PC-9 (cell line): ENCODE results near the gene IRX5.

Source experiments
- EZH2 ChIP-seq: fragments of 200-600 bp; sonication (generic); IDR thresholded peaks from 2 replicates; pipeline ENCODE4 v1.8.0; 2017; ENCODE audit warnings: antibody characterized with exemption, low read depth
- TF ChIP-seq, protein P1 (sequence below): fragments of 200-600 bp; sonication (generic); conservative IDR thresholded peaks from 2 replicates; pipeline ENCODE4 v1.6.1; 2017; ENCODE audit warnings: mixed run types, antibody characterized with exemption, mild to moderate bottlenecking, moderate library complexity

DNA sequence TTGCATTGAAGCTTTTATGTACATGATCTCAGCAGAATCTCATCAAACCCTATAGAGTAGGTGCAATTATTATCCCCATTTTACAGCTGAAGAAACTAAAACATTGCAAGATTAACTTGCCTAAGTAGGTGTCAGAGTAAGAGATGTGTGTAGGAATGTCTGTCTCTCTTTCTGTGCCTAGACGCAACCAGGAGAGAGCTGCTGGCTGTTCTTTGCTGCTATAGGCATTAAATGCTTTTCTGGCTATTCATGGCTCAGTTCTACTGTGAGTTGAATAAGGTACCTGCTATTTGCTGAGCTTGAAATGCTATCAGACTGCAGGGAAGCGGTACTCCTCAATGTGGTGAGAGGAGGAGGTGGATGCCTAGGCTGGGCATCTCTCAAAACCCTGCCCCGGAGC, 17.0 kb downstream of the IRX5 start:
- TF ChIP-seq, protein P1, sequence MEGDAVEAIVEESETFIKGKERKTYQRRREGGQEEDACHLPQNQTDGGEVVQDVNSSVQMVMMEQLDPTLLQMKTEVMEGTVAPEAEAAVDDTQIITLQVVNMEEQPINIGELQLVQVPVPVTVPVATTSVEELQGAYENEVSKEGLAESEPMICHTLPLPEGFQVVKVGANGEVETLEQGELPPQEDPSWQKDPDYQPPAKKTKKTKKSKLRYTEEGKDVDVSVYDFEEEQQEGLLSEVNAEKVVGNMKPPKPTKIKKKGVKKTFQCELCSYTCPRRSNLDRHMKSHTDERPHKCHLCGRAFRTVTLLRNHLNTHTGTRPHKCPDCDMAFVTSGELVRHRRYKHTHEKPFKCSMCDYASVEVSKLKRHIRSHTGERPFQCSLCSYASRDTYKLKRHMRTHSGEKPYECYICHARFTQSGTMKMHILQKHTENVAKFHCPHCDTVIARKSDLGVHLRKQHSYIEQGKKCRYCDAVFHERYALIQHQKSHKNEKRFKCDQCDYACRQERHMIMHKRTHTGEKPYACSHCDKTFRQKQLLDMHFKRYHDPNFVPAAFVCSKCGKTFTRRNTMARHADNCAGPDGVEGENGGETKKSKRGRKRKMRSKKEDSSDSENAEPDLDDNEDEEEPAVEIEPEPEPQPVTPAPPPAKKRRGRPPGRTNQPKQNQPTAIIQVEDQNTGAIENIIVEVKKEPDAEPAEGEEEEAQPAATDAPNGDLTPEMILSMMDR, result no peak
- TF ChIP-seq EZH2, result no peak
